ENCODE results near the gene LMAN2L.

LMAN2L gene

GRCh38 chr2:96763511-96764252 is 23.8 kb upstream of the LMAN2L start:
- H3K36me3 ChIP-seq (ENCODE audit: insufficient read depth, low read length) = no peaks in the 10 kb centered on the region
- no peaks in the 10 kb centered on the region for H3K9me3 ChIP-seq (ENCODE audit: low read depth, low read length)
- H3K9ac ChIP-seq (ENCODE audit: insufficient read length) = peak overlapping the region; percentile 7
- no peak overlapping the region for H3K27ac ChIP-seq
- peak overlapping the region; percentile 78 for H3K4me3 ChIP-seq
- no peak for TF ChIP-seq FOXP2 (optimal IDR thresholded peaks at IDR 0.05; ENCODE audit: control extremely low read depth, extremely low read length, insufficient read depth)
- no peak for TF ChIP-seq EZH2 (IDR thresholded peaks at IDR 0.05)
- TF ChIP-seq POLR2AphosphoS5 (IDR thresholded peaks at IDR 0.05; ENCODE audit: borderline replicate concordance, low read depth, low read length) = no peak
- no peak for DNase-seq (ENCODE audit: low read depth, low spot score)

GRCh38 chr2:96762529-96763311 is 22.9 kb upstream of the LMAN2L start:
- H3K9me3 ChIP-seq (ENCODE audit: low read depth, low read length) = no peaks in the 10 kb centered on the region
- no peak for TF ChIP-seq FOXP2 (optimal IDR thresholded peaks at IDR 0.05; ENCODE audit: control extremely low read depth, extremely low read length, insufficient read depth)
- TF ChIP-seq EZH2 (IDR thresholded peaks at IDR 0.05) = no peak
- no peak for TF ChIP-seq POLR2AphosphoS5 (IDR thresholded peaks at IDR 0.05; ENCODE audit: borderline replicate concordance, low read depth, low read length)
- peak overlapping the region; percentile 78 for H3K4me3 ChIP-seq
- no peaks in the 10 kb centered on the region for H3K36me3 ChIP-seq (ENCODE audit: insufficient read depth, low read length)
- no peak overlapping the region for H3K27ac ChIP-seq
- no peak for DNase-seq (ENCODE audit: low read depth, low spot score)
- H3K9ac ChIP-seq (ENCODE audit: insufficient read length) = peak overlapping the region; percentile 49

GRCh38 chr2:96760986-96761832 is 21.3 kb upstream of the LMAN2L start:
- H3K27ac ChIP-seq = no peak overlapping the region
- H3K9ac ChIP-seq (ENCODE audit: insufficient read length) = no peak overlapping the region
- no peak for TF ChIP-seq FOXP2 (optimal IDR thresholded peaks at IDR 0.05; ENCODE audit: control extremely low read depth, extremely low read length, insufficient read depth)
- no peak for TF ChIP-seq POLR2AphosphoS5 (IDR thresholded peaks at IDR 0.05; ENCODE audit: borderline replicate concordance, low read depth, low read length)
- TF ChIP-seq EZH2 (IDR thresholded peaks at IDR 0.05) = no peak
- no peaks in the 10 kb centered on the region for H3K9me3 ChIP-seq (ENCODE audit: low read depth, low read length)
- no peak for DNase-seq (ENCODE audit: low read depth, low spot score)
- H3K36me3 ChIP-seq (ENCODE audit: insufficient read depth, low read length) = no peaks in the 10 kb centered on the region
- peak overlapping the region; percentile 78 for H3K4me3 ChIP-seq

GRCh38 chr2:96760036-96760985 is 20.4 kb upstream of the LMAN2L start, which contains the start of gene CNNM4:
Gene CNNM4 (plus strand): TSS chr2:96760902. CDS start chr2:96761000, 98 bp downstream.
- peak within 1 kb of the TSS; percentile 78 for H3K4me3 ChIP-seq
- H3K9me3 ChIP-seq (ENCODE audit: low read depth, low read length) = no peaks in the 10 kb centered on the region
- no peak for DNase-seq (ENCODE audit: low read depth, low spot score)
- no peak within 1 kb of the TSS for H3K27ac ChIP-seq
- peak within 1 kb of the TSS; percentile 63 for H3K9ac ChIP-seq (ENCODE audit: insufficient read length)
- no peaks in the 10 kb centered on the region for H3K36me3 ChIP-seq (ENCODE audit: insufficient read depth, low read length)
- no peak for TF ChIP-seq FOXP2 (optimal IDR thresholded peaks at IDR 0.05; ENCODE audit: control extremely low read depth, extremely low read length, insufficient read depth)
- TF ChIP-seq POLR2AphosphoS5 (IDR thresholded peaks at IDR 0.05; ENCODE audit: borderline replicate concordance, low read depth, low read length) = peak; percentile 78; the same call in 1 of the 2 replicates

- Histone ChIP-seq H3K27ac (no peak overlapping the region), H3K4me3 (no peak overlapping the region), H3K9ac (ENCODE audit: insufficient read length) (no peak overlapping the region), H3K9me3 (ENCODE audit: low read depth, low read length) (no peaks in the 10 kb centered on the region), H3K36me3 (ENCODE audit: insufficient read depth, low read length) (no peaks in the 10 kb centered on the region)
- no peak for DNase-seq (ENCODE audit: low read depth, low spot score)
- TF ChIP-seq EZH2 (IDR thresholded peaks at IDR 0.05) (no peak), POLR2AphosphoS5 (IDR thresholded peaks at IDR 0.05; ENCODE audit: borderline replicate concordance, low read depth, low read length) (no peak), FOXP2 (optimal IDR thresholded peaks at IDR 0.05; ENCODE audit: control extremely low read depth, extremely low read length, insufficient read depth) (no peak)
Measured at GRCh38 chr2:96759548-96759947, 19.7 kb upstream of the LMAN2L start.

- no peaks in the 10 kb centered on the region for H3K9me3 ChIP-seq (ENCODE audit: low read depth, low read length)
- H3K9ac ChIP-seq (ENCODE audit: insufficient read length) = no peak overlapping the region
- no peak overlapping the region for H3K4me3 ChIP-seq
- no peak for DNase-seq (ENCODE audit: low read depth, low spot score)
- no peak overlapping the region for H3K27ac ChIP-seq
- no peak for TF ChIP-seq FOXP2 (optimal IDR thresholded peaks at IDR 0.05; ENCODE audit: control extremely low read depth, extremely low read length, insufficient read depth)
- no peak for TF ChIP-seq POLR2AphosphoS5 (IDR thresholded peaks at IDR 0.05; ENCODE audit: borderline replicate concordance, low read depth, low read length)
- TF ChIP-seq EZH2 (IDR thresholded peaks at IDR 0.05) = no peak
- no peaks in the 10 kb centered on the region for H3K36me3 ChIP-seq (ENCODE audit: insufficient read depth, low read length)
Measured at GRCh38 chr2:96758987-96759386, 19.1 kb upstream of the LMAN2L start.

- H3K27ac ChIP-seq = no peak overlapping the region
- DNase-seq (ENCODE audit: low read depth, low spot score) = no peak
- no peak for TF ChIP-seq FOXP2 (optimal IDR thresholded peaks at IDR 0.05; ENCODE audit: control extremely low read depth, extremely low read length, insufficient read depth)
- no peak for TF ChIP-seq EZH2 (IDR thresholded peaks at IDR 0.05)
- no peak for TF ChIP-seq POLR2AphosphoS5 (IDR thresholded peaks at IDR 0.05; ENCODE audit: borderline replicate concordance, low read depth, low read length)
- H3K9ac ChIP-seq (ENCODE audit: insufficient read length) = no peak overlapping the region
- H3K9me3 ChIP-seq (ENCODE audit: low read depth, low read length) = no peaks in the 10 kb centered on the region
- no peak overlapping the region for H3K4me3 ChIP-seq
- H3K36me3 ChIP-seq (ENCODE audit: insufficient read depth, low read length) = no peaks in the 10 kb centered on the region
Measured at GRCh38 chr2:96757477-96757860, 17.6 kb upstream of the LMAN2L start.

Data from SK-N-MC (cell line).